GM19438 (cell line): Measurements from ENCODE around the gene AMZ1.

Experiments
- ATAC-seq: cut with Tn5 transposase; IDR thresholded peaks from one replicate; pipeline ENCODE4 v1.9.1; 2021; ENCODE audit warnings: low read depth; ENCODE audit not compliant: unreplicated experiment

AMZ1 gene

GRCh38 chr7:2764621-2765020 lies 76.6 kb downstream of the AMZ1 start:
- no peak for ATAC-seq
